Measurements from ENCODE around the gene ROR1. TPM values are rescaled to one million over a fixed set of nuclear protein-coding genes. Genes with fewer than 3 reads are reported as not detected.
"Not testable (repeated sequence)": the region's sequence is repeated elsewhere in the genome, so short reads cannot be mapped to it uniquely, and the experiment has no call there.

Gene ROR1
- total and polyA plus RNA-seq, 2 of the 4 experiments (the other 2 are of a cell fraction), result 4.4 to 10.0 TPM

- H4K91ac ChIP-seq (ENCODE audit: insufficient read depth, low read depth, low read length); intact Hi-C loops (cut with micrococcal nuclease); ATAC-seq (ENCODE audit: low read depth); H2BK5ac ChIP-seq (ENCODE audit: low read depth, low read length, poor library complexity, severe bottlenecking); H3K14ac ChIP-seq (replicated peaks; ENCODE audit: low read depth, low read length); H2AK9ac ChIP-seq (replicated peaks; ENCODE audit: low read depth, low read length, poor library complexity); H3K56ac ChIP-seq (ENCODE audit: extremely low read depth, insufficient read depth, low read length); BruUV-seq (replicated peaks); H3K79me1 ChIP-seq (ENCODE audit: low read depth in 1 of 2, low read length in 2 of 2); H3K4me1 ChIP-seq (ENCODE audit: control insufficient read depth, insufficient read depth, low read length); H3K4me2 ChIP-seq (ENCODE audit: low read depth, low read length); POLR2A ChIA-PET (ENCODE audit: unreplicated experiment); H2BK20ac ChIP-seq (ENCODE audit: low read depth, low read length); H3K27me3 ChIP-seq (ENCODE audit: control insufficient read depth, insufficient read depth, low read length); H3K9me3 ChIP-seq (ENCODE audit: control insufficient read depth, insufficient read depth, low read length); H2AFZ ChIP-seq (replicated peaks; ENCODE audit: low read length, poor library complexity); H2AK5ac ChIP-seq (ENCODE audit: low read depth, low read length); H3K4me3 ChIP-seq (ENCODE audit: insufficient read depth, low read depth, low read length); dilution Hi-C loops (cut with HindIII; ENCODE audit: low sequenced_read_pairs, unreplicated experiment); DNase-seq; H2BK120ac ChIP-seq (ENCODE audit: low read depth, low read length); H3K4ac ChIP-seq (ENCODE audit: low read depth, low read length); H4K20me1 ChIP-seq (ENCODE audit: insufficient read depth, low read length); H4K5ac ChIP-seq (ENCODE audit: low read depth, low read length); H3K27ac ChIP-seq (ENCODE audit: insufficient read depth, low read length); H3K9ac ChIP-seq (ENCODE audit: low read depth, low read length); in situ Hi-C loops (cut with MboI; ENCODE audit: low sequenced_read_pairs); H4K8ac ChIP-seq (ENCODE audit: low read depth in 2 of 2, low read length in 2 of 2); H3K23ac ChIP-seq (ENCODE audit: low read depth, low read length); H3K18ac ChIP-seq (ENCODE audit: low read depth, low read length); H3K36me3 ChIP-seq (ENCODE audit: control insufficient read depth, insufficient read depth, low read length); H3K9me1 ChIP-seq (ENCODE audit: insufficient read depth, low read length); H2BK15ac ChIP-seq (ENCODE audit: low read depth, low read length): not testable (repeated sequence)
- WGBS, 2 experiments (ENCODE audit: extremely low coverage in 2 of 2, insufficient read length in 1 of 2), result no CpG with 5 or more reads among the region's 1 CpG
- CTCF ChIA-PET, result interaction anchor here (0.6 kb wide), 1 partner anchor 305 kb away, joined by 4 read pairs; no protein-coding TSS in a partner anchor
These were observed 330.8 kb downstream of the ROR1 start for GRCh38 chr1:64104585-64104984.
